ENCODE data around the gene SRGAP1.
"Not testable (repeated sequence)": the region's sequence is repeated elsewhere in the genome, so short reads cannot be mapped to it uniquely, and the experiment has no call there.

SRGAP1 gene

GRCh38 chr12:63869656-63870055, 25.2 kb downstream of the SRGAP1 start:
- no peak for DNase-seq (ENCODE audit: low spot score)

DNA sequence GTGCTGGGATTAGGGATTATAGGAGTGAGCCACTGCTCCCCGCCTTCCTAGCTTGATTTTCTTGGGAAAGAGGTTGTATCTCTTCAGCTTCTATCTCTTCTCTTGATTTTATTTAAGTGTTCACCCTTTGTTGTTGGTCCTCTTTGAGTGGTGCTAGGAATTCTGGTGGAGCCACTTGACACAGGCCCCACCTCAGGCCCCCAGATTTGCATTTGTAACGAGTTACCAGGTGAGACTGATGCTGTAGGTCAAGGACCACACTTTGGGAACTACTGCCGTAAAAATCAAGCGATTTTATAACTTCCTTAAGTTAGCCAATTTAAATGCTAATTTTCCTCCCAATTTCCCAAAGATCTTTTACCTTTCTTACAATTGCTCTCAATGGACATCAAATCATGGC, 26.3 kb downstream of the SRGAP1 start:
- no peak for DNase-seq (ENCODE audit: low spot score)

GRCh38 chr12:63874897-63875480, 30.5 kb downstream of the SRGAP1 start:
- no peak for DNase-seq (ENCODE audit: low spot score)

GRCh38 chr12:63875703-63876102, 31.2 kb downstream of the SRGAP1 start:
- no peak for DNase-seq (ENCODE audit: low spot score)

DNA sequence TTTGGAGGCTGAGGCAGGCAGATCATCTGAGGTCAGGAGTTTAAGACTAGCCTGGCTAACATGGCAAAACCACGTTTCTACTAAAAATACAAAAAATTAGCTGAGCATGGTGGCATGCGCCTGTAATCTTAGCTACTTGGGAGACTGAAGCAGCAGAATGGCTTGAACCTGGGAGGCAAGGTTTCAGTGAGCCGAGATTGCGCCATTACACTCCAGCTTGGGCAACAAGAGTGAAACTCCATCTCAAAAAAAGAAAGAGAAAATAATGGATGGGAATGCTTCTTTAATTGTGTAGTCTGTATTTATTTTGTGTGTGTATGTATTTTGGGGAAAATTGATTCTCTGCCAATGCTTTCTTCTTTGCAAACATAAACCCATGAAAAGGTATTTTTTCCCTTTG, 32.5 kb downstream of the SRGAP1 start:
- no peak for DNase-seq (ENCODE audit: low spot score)

DNA sequence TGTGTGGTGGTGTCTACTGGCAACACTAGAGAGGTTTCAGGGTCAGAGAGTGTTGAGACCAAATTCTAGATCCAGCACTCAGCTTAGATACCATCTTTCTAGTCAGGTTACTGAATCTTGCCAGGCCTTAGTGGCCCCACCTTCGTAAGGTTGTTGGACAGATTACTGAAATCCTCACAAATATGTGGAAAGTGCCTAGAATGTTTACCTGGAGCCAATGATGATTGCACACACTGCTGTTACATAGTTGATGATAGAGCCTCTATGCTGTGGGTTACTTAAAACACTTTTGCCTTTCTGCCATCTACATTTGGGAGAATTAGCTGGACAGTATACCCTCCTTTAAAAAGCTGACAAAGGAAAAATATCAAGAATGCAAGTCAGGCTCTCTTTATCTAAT, 33.2 kb downstream of the SRGAP1 start:
- no peak for DNase-seq (ENCODE audit: low spot score)

DNA sequence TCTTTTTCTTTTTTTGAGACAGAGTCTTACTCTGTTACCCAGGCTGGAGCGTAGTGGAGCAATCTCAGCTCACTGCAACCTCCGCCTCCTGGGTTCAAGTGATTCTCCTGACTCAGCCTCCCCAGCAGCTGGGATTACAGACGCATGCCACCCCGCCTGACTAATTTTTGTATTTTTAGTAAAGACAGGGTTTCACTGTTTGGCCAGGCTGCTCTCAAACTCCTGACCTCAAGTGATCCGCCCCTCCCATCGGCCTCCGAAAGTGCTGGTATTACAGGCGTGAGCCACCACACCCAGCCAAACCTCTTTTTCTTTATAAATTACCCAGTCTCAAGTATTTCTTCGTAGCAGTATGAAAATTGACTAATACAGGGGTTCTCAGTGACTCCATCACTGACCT, 35.7 kb downstream of the SRGAP1 start:
- DNase-seq (ENCODE audit: low spot score), result not testable (repeated sequence)

- DNase-seq (ENCODE audit: low spot score), result no peak
Observed at GRCh38 chr12:63880742-63881263, 36.3 kb downstream of the SRGAP1 start.

DNA sequence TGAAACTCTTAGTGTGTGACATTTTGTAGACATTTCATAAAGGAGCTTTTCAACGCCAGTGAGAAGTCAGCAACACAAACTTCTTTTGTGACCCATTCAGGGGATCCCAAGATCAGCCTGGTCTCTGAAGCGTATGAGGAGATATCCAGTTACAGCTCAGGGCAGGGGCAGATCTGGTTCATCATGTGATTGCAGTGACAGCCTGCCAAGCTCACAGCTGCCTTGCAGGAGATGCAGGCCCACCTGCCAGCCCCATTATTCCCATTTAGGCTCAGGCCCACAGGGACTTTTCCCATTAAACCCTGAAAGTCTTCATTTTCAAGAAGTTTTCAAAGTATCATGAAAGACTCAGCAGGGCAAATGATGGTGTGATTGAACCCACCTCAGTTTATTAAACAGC, 38.3 kb downstream of the SRGAP1 start:
- peak; percentile 78 for DNase-seq (ENCODE audit: low spot score)

GRCh38 chr12:63885401-63885800, 40.9 kb downstream of the SRGAP1 start:
- DNase-seq (ENCODE audit: low spot score), result no peak

- no peak for DNase-seq (ENCODE audit: low spot score)
Observed at GRCh38 chr12:63888908-63889635, 44.6 kb downstream of the SRGAP1 start.

DNA sequence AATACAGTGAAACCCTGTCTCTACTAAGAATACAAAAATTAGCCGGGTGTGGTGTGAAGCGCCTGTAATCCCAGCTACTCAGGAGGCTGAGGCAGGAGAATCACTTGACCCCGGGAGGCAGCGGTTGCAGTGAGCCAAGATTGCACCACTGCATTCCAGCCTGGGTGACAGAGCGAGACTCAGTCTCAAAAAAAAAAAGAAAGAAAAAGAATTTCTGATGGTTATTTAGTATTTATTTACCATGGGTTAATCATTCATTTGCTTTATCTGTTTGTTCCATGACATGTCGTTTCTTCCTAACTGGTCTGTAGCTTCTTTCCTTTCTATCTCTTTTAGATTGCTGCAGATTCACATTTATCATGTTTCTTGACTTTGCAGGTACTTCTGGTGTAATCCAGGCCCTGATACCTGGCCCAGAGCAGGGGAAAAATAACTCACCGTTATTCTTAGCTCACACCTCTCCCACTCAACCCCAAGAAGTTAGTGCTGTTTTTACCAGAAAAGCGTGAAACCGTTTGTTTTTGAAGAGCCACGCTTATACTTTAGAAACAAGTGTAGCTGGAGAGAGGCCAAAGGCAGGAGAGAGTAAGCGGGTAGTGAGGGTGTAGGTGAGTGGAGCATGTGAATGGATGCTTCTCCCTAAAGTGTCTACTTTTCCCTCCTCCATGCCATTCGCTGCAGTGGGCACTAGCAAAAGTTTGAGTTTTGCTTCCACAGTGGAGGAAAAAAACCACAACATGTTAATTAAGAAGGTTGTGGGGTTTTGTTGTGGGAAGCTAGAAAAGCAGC, 45.4 kb downstream of the SRGAP1 start:
- DNase-seq (ENCODE audit: low spot score), result no peak

DNA sequence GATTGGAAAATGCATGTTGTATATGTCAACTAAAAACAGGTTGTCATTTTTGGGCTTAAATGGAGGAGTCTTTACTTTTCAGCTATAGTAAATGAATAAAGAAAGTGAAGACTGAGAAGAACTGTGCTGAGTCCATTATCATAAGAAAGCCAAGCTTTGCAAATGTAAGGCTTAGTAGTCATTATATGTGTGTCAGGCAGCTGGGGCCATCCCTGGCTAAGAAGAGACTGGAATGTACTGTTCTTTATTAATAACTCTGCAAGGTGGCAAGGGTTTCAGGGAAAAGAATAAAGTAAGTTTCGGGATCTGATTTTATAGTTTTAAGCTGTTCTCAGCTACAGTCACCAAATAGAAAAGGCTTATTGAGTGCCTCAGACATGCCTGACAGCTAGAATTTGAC, 48.7 kb downstream of the SRGAP1 start:
- DNase-seq (ENCODE audit: low spot score), result no peak

DNA sequence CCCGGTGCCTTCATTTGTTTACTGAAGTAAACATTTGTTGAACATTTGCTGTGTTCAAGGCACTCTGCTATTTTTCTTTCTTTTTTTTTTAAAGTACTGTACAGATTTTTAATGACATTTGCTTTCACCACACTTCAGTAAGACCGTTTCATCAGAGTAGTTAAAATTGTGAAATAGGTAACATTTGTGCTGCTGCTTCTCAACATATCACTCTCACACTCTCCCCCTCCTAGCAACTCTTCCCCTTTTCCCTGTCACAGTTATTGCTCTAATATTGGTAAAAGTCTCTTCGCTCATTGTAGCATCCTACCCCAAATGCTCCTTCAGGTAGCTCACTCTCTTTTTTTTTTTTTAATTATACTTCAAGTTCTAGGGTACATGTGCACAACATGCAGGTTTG, 49.6 kb downstream of the SRGAP1 start:
- DNase-seq (ENCODE audit: low spot score), result no peak

GRCh38 chr12:63895841-63896240, 51.3 kb downstream of the SRGAP1 start:
- no peak for DNase-seq (ENCODE audit: low spot score)

GRCh38 chr12:63897931-63898330, 53.4 kb downstream of the SRGAP1 start:
- DNase-seq (ENCODE audit: low spot score), result no peak

GRCh38 chr12:63898764-63899337, 54.4 kb downstream of the SRGAP1 start:
- no peak for DNase-seq (ENCODE audit: low spot score)

DNA sequence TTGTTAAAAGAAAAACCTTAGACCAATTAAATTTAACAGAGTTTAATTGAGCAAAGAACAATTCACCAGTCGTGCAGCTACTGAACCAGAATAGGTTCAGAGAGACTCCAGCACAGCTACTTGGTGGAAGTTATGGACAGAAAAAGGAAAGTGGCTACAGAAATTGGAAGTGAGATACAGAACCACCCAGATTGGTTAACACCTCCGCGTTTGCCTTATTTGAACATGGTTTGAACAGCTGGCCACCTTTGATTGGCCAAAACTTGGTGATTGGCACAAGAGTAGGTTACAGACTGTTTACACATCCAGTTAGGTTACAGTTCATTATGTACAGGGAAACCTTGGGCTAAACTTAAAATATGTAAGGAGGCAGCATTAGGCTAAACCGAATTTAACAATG, 54.9 kb downstream of the SRGAP1 start:
- no peak for DNase-seq (ENCODE audit: low spot score)

- no peak for DNase-seq (ENCODE audit: low spot score)
Observed at GRCh38 chr12:63900922-63901793, 56.7 kb downstream of the SRGAP1 start.

DNA sequence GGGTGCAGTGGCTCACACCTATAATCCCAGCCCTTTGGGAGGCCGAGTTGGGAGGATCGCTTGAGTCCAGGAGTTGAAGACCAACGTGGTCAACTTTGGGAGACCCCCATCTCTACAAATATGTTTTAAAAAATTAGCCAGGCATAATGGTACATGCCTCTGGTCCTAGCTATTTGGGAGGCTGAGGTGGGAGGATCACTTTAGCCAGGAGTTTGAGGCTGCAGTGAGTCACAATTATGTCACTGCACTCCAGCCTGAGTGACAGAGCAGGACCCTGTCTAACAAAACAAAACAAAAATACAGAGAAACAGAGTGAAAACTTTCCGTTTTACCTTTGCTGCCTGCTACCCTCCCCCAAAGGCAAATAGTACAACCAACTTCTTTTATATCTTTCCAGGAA, 60.2 kb downstream of the SRGAP1 start:
- no peak for DNase-seq (ENCODE audit: low spot score)

DNA sequence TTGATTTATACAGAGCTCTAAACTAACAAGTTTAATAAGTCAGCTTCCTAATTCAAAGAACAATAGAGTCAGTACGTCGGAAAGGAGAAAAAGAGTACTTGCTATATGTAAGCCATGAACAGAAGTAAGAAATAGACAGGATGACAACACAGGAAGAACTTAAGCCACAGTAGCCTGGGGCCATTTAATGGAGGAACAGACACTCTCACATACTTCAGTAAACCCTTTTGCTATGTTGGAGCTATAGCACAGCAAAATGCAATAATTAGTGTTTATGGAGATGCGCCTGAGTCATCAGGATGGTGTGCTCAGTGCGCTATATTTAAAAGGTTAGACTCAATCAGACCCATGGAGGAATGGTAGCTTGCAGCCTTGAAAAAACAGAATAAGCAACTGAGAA, 61.0 kb downstream of the SRGAP1 start:
- DNase-seq (ENCODE audit: low spot score), result no peak

GRCh38 chr12:63906876-63907275, 62.4 kb downstream of the SRGAP1 start:
- no peak for DNase-seq (ENCODE audit: low spot score)

Measured in iPS-NIHi11 (cell line).